Fibroblast of skin of left quadriceps (primary cell): Measurements from ENCODE around the gene KRTAP5-5.
"Not testable (repeated sequence)": the region's sequence is repeated elsewhere in the genome, so short reads cannot be mapped to it uniquely, and the experiment has no call there.

ENCODE experiments used
- DNase-seq, 2 experiments: peaks; one replicate each; pipeline ENCODE4 v3.0.0-alpha.2; 2013; ENCODE audit warnings: low read depth in 2 of 2

The KRTAP5-5 gene

GRCh38 chr11:1629326-1630185, at the start of gene KRTAP5-5:
Gene KRTAP5-5, plus strand, starts transcription at chr11:1629775. Its CDS starts 66 bp downstream, at chr11:1629841.
- no peak for DNase-seq

GRCh38 chr11:1581976-1582375, 47.6 kb upstream of the KRTAP5-5 start:
- DNase-seq = no peak

GRCh38 chr11:1582909-1583308, 46.7 kb upstream of the KRTAP5-5 start:
- DNase-seq = not testable (repeated sequence)

- DNase-seq = not testable (repeated sequence)
These were observed 44.8 kb upstream of the KRTAP5-5 start, which contains the start of gene KRTAP5-1 for GRCh38 chr11:1584661-1585370. Gene KRTAP5-1, minus strand, starts transcription at chr11:1585283. Its CDS starts 34 bp downstream, at chr11:1585249.

- DNase-seq = no peak
These were observed 42.9 kb upstream of the KRTAP5-5 start for GRCh38 chr11:1586699-1587098.

GRCh38 chr11:1589191-1589963, 40.2 kb upstream of the KRTAP5-5 start:
- not testable (repeated sequence) for DNase-seq

- DNase-seq = no peak
These were observed 39.6 kb upstream of the KRTAP5-5 start for GRCh38 chr11:1589996-1590395.

GRCh38 chr11:1592628-1593027, 36.9 kb upstream of the KRTAP5-5 start:
- DNase-seq = no peak

- not testable (repeated sequence) for DNase-seq
These were observed 33.5 kb upstream of the KRTAP5-5 start for GRCh38 chr11:1595994-1596575.

- DNase-seq = not testable (repeated sequence)
These were observed 32.9 kb upstream of the KRTAP5-5 start for GRCh38 chr11:1596576-1597121.

- no peak for DNase-seq
These were observed 32.1 kb upstream of the KRTAP5-5 start for GRCh38 chr11:1597331-1597993.

- DNase-seq = no peak
These were observed 31.6 kb upstream of the KRTAP5-5 start, which contains the start of gene KRTAP5-2 for GRCh38 chr11:1597994-1598380. Gene KRTAP5-2, minus strand, starts transcription at chr11:1598294. Its CDS starts 44 bp downstream, at chr11:1598250.

GRCh38 chr11:1598406-1598805, 31.2 kb upstream of the KRTAP5-5 start:
- DNase-seq = not testable (repeated sequence)

- no peak for DNase-seq
These were observed 30.8 kb upstream of the KRTAP5-5 start for GRCh38 chr11:1598816-1599215.

- DNase-seq = no peak
These were observed 28.9 kb upstream of the KRTAP5-5 start for GRCh38 chr11:1600626-1601025.

GRCh38 chr11:1601663-1602062, 27.9 kb upstream of the KRTAP5-5 start:
- DNase-seq = not testable (repeated sequence)

- no peak for DNase-seq
These were observed 25.9 kb upstream of the KRTAP5-5 start for GRCh38 chr11:1603629-1604028.

GRCh38 chr11:1604181-1604580, 25.4 kb upstream of the KRTAP5-5 start:
- DNase-seq = no peak

GRCh38 chr11:1604711-1605110, 24.9 kb upstream of the KRTAP5-5 start:
- no peak for DNase-seq

GRCh38 chr11:1605923-1606322, 23.7 kb upstream of the KRTAP5-5 start:
- not testable (repeated sequence) for DNase-seq
